Measurements from ENCODE around the gene SAMD15. TPM values are rescaled to one million over a fixed set of nuclear protein-coding genes. Genes with fewer than 3 reads are reported as not detected.

The SAMD15 gene
- total RNA-seq, 1 experiment from 2014 or later, result 0.42 TPM

- TF ChIP-seq FOXP4 (CRISPR knock-in tag; IDR thresholded peaks at IDR 0.05), result no peak
- no peak for TF ChIP-seq KAT7 (CRISPR knock-in tag; IDR thresholded peaks at IDR 0.05; ENCODE audit: borderline replicate concordance)
- TF ChIP-seq ELF4 (CRISPR knock-in tag; IDR thresholded peaks at IDR 0.05; ENCODE audit: low read depth), result no peak
- TF ChIP-seq FOXJ3 (CRISPR knock-in tag; IDR thresholded peaks at IDR 0.05; ENCODE audit: borderline replicate concordance), result no peak
- no peak for TF ChIP-seq MXD4 (CRISPR knock-in tag; IDR thresholded peaks at IDR 0.05; ENCODE audit: borderline replicate concordance)
- TF ChIP-seq MAX (CRISPR knock-in tag; IDR thresholded peaks at IDR 0.05), result no peak
- no peak for TF ChIP-seq ZNF281 (CRISPR knock-in tag; IDR thresholded peaks at IDR 0.05)
- TF ChIP-seq IRF2 (CRISPR knock-in tag; IDR thresholded peaks at IDR 0.05; ENCODE audit: borderline replicate concordance, low read depth), result no peak
- no peak for TF ChIP-seq ZNF121 (CRISPR knock-in tag; IDR thresholded peaks at IDR 0.05)
- TF ChIP-seq MYBL2 (CRISPR knock-in tag; IDR thresholded peaks at IDR 0.05), result no peak
- no peak for TF ChIP-seq CTCF (IDR thresholded peaks at IDR 0.05)
- no peak for TF ChIP-seq ATF2 (CRISPR knock-in tag; IDR thresholded peaks at IDR 0.05; ENCODE audit: borderline replicate concordance, low read depth)
- no peak for TF ChIP-seq ESRRA (CRISPR knock-in tag; IDR thresholded peaks at IDR 0.05; ENCODE audit: borderline replicate concordance)
These were observed 26.6 kb downstream of the SAMD15 start (continued) for GRCh38 chr14:77403768-77404167.

GRCh38 chr14:77406086-77406485 is 28.9 kb downstream of the SAMD15 start:
- Mint-ChIP-seq H3K27me3 (ENCODE audit: low read depth) (no peaks in the 10 kb centered on the region), H3K36me3 (no peaks in the 10 kb centered on the region), H3K9me3 (no peaks in the 10 kb centered on the region), H3K4me3 (no peak overlapping the region), H3K27ac (no peak overlapping the region), H3K4me1 (no peaks in the 10 kb centered on the region)
- DNase-seq (ENCODE audit: low spot score), result no peak
- ChIA-PET CTCF (interaction anchor here (1.8 kb wide), 1 partner anchor 90 kb away, joined by 6 read pairs; no protein-coding TSS in a partner anchor), POLR2A (no interaction called here)
- no peak for ATAC-seq
- TF ChIP-seq NR1H2 (CRISPR knock-in tag; IDR thresholded peaks at IDR 0.05) (no peak), ATF2 (CRISPR knock-in tag; IDR thresholded peaks at IDR 0.05; ENCODE audit: borderline replicate concordance, low read depth) (no peak), SP1 (CRISPR knock-in tag; conservative IDR thresholded peaks at IDR 0.05) (no peak), ZNF121 (CRISPR knock-in tag; IDR thresholded peaks at IDR 0.05) (no peak), ZNF232 (CRISPR knock-in tag; IDR thresholded peaks at IDR 0.05) (no peak), IRF2 (CRISPR knock-in tag; IDR thresholded peaks at IDR 0.05; ENCODE audit: borderline replicate concordance, low read depth) (no peak), E2F4 (CRISPR knock-in tag; IDR thresholded peaks at IDR 0.05; ENCODE audit: borderline replicate concordance, low read depth) (no peak), ZNF396 (CRISPR knock-in tag; IDR thresholded peaks at IDR 0.05; ENCODE audit: borderline replicate concordance) (no peak), ZNF425 (CRISPR knock-in tag; conservative IDR thresholded peaks at IDR 0.05) (no peak), GTF2I (CRISPR knock-in tag; conservative IDR thresholded peaks at IDR 0.05) (no peak), ZNF317 (CRISPR knock-in tag; IDR thresholded peaks at IDR 0.05; ENCODE audit: borderline replicate concordance, low read depth) (no peak)

All from WTC11 (cell line).